Thoracic aorta (tissue), 2 donors: Measurements from ENCODE around the gene ZGRF1. TPM values are rescaled to one million over a fixed set of nuclear protein-coding genes. Genes with fewer than 3 reads are reported as not detected.
"Not testable (repeated sequence)": the region's sequence is repeated elsewhere in the genome, so short reads cannot be mapped to it uniquely, and the experiment has no call there.

Experiments
- ATAC-seq: fragments of 150-250 bp; one replicate; pipeline ENCODE4 v1.8.0; 2017; ENCODE audit warnings: low read depth; ENCODE audit not compliant: insufficient number of reproducible peaks, low FRiP score
- DNase-seq: peaks from one replicate; pipeline ENCODE4 v3.0.0-alpha.2; 2020; ENCODE audit warnings: low spot score
- H3K27ac ChIP-seq, 2 donors: fragments of 200-600 bp; sonication (generic); 1 replicate in 1 of 2; 2 replicates in 1 of 2; pipeline ENCODE4 v1.5.1; 2016; ENCODE audit warnings: mild to moderate bottlenecking in 2 of 2, moderate library complexity in 2 of 2
- H3K27me3 ChIP-seq: fragments of 200-600 bp; sonication (generic); replicated peaks from 2 replicates; pipeline ENCODE4 v1.6.0; 2016; ENCODE audit warnings: mild to moderate bottlenecking; ENCODE audit not compliant: insufficient read depth
- H3K36me3 ChIP-seq: fragments of 200-600 bp; sonication (generic); one replicate; pipeline ENCODE4 v1.5.1; 2016
- H3K4me1 ChIP-seq, 2 donors: fragments of 200-600 bp; sonication (generic); 1 replicate in 1 of 2; 2 replicates in 1 of 2; pipeline versions ENCODE4 v1.5.1 to v1.6.0; 2016; ENCODE audit warnings: low read depth in 2 of 2, mild to moderate bottlenecking in 1 of 2; ENCODE audit not compliant: control insufficient read depth in 1 of 2
- H3K4me3 ChIP-seq: fragments of 200-600 bp; sonication (generic); 2 replicates; pipeline ENCODE4 v1.5.1; 2016; ENCODE audit warnings: mild to moderate bottlenecking
- H3K9me3 ChIP-seq: fragments of 200-600 bp; sonication (generic); 2 replicates; pipeline ENCODE4 v1.5.1; 2016
- CTCF ChIP-seq: fragments of 200-600 bp; sonication (generic); IDR thresholded peaks from one replicate; pipeline ENCODE4 v1.5.1; 2019; ENCODE audit warnings: antibody characterized with exemption
- total RNA-seq, 2 donors: library from RNA; depleted of rRNA; stranded (reverse); fragments of >200 nt; gene quantifications; one replicate each; pipeline versions ENCODE4 v1.1.0 to v1.2.3, GENCODE V29; 2016

ZGRF1 gene
- total RNA-seq, 2 donors from 2014 or later = 4.3 to 9.9 TPM

GRCh38 chr4:112559053-112559452 lies 77.7 kb downstream of the ZGRF1 start:
- Histone ChIP-seq H3K36me3 (no peaks in the 10 kb centered on the region), H3K4me3 (no peak overlapping the region), H3K4me1 (no peaks in the 10 kb centered on the region), H3K9me3 (no peaks in the 10 kb centered on the region), H3K27ac (no peak overlapping the region), H3K27me3 (no peaks in the 10 kb centered on the region)
- DNase-seq (no peak), ATAC-seq (no peak)
- no peak for TF ChIP-seq CTCF

GRCh38 chr4:112557676-112558411 lies 78.9 kb downstream of the ZGRF1 start:
- no peaks in the 10 kb centered on the region for H3K27me3 ChIP-seq
- H3K36me3 ChIP-seq = no peaks in the 10 kb centered on the region
- no peaks in the 10 kb centered on the region for H3K4me1 ChIP-seq
- no peak overlapping the region for H3K4me3 ChIP-seq
- no peak for TF ChIP-seq CTCF
- ATAC-seq (no peak), DNase-seq (no peak)
- no peaks in the 10 kb centered on the region for H3K9me3 ChIP-seq
- H3K27ac ChIP-seq = no peak overlapping the region

GRCh38 chr4:112554271-112554670 lies 82.4 kb downstream of the ZGRF1 start:
- DNase-seq, H3K9me3 ChIP-seq, ATAC-seq, H3K4me1 ChIP-seq, H3K4me3 ChIP-seq, H3K36me3 ChIP-seq, H3K27me3 ChIP-seq, H3K27ac ChIP-seq: not testable (repeated sequence)

GRCh38 chr4:112552668-112553067 lies 84.0 kb downstream of the ZGRF1 start:
- TF ChIP-seq CTCF = no peak
- H3K4me3 ChIP-seq = no peak overlapping the region
- ATAC-seq = no peak
- H3K27ac ChIP-seq = no peak overlapping the region
- DNase-seq = no peak
- no peaks in the 10 kb centered on the region for H3K9me3 ChIP-seq
- H3K4me1 ChIP-seq = no peaks in the 10 kb centered on the region
- H3K27me3 ChIP-seq = no peaks in the 10 kb centered on the region
- H3K36me3 ChIP-seq = no peaks in the 10 kb centered on the region

GRCh38 chr4:112550728-112551127 lies 86.0 kb downstream of the ZGRF1 start:
- no peaks in the 10 kb centered on the region for H3K4me1 ChIP-seq
- H3K9me3 ChIP-seq = no peaks in the 10 kb centered on the region
- TF ChIP-seq CTCF = no peak
- no peak for ATAC-seq
- no peak for DNase-seq
- no peaks in the 10 kb centered on the region for H3K27me3 ChIP-seq
- H3K27ac ChIP-seq = no peak overlapping the region
- no peak overlapping the region for H3K4me3 ChIP-seq
- no peaks in the 10 kb centered on the region for H3K36me3 ChIP-seq

GRCh38 chr4:112546476-112546875 lies 90.2 kb downstream of the ZGRF1 start:
- no peak for TF ChIP-seq CTCF
- Histone ChIP-seq H3K9me3 (no peaks in the 10 kb centered on the region), H3K36me3 (no peaks in the 10 kb centered on the region), H3K27me3 (no peaks in the 10 kb centered on the region), H3K4me3 (no peak overlapping the region), H3K27ac (no peak overlapping the region), H3K4me1 (no peaks in the 10 kb centered on the region)
- DNase-seq = no peak
- ATAC-seq = no peak
